Smooth muscle cell (in vitro differentiated cells): ENCODE results near the gene SLF1. TPM values are rescaled to one million over a fixed set of nuclear protein-coding genes. Genes with fewer than 3 reads are reported as not detected.
"Not testable (repeated sequence)": the region's sequence is repeated elsewhere in the genome, so short reads cannot be mapped to it uniquely, and the experiment has no call there.

ENCODE experiments used
- DNase-seq: peaks from one replicate; lab custom pipeline; 2025; ENCODE audit not compliant: unreplicated experiment; lab: John Stamatoyannopoulos, UW
- H2AFZ ChIP-seq: fragments of 200-600 bp; sonication (generic); 2 replicates; pipeline ENCODE4 v1.6.0; 2016; ENCODE audit warnings: antibody characterized with exemption, low read depth, mild to moderate bottlenecking
- H3F3A ChIP-seq: fragments of 200-600 bp; sonication (generic); 2 replicates; pipeline ENCODE4 v1.6.0; 2017; ENCODE audit warnings: antibody characterized with exemption, low read depth
- H3K27ac ChIP-seq: fragments of 200-600 bp; sonication (generic); 2 replicates; pipeline ENCODE4 v1.5.1; 2016; ENCODE audit warnings: low read depth, mild to moderate bottlenecking
- H3K27me3 ChIP-seq: fragments of 200-600 bp; sonication (generic); 2 replicates; pipeline ENCODE4 v1.6.1; 2016; ENCODE audit warnings: low read depth, mild to moderate bottlenecking
- H3K36me3 ChIP-seq: fragments of 200-600 bp; sonication (generic); 2 replicates; pipeline ENCODE4 v1.5.1; 2016; ENCODE audit warnings: low read depth
- H3K4me1 ChIP-seq: fragments of 200-600 bp; sonication (generic); 2 replicates; pipeline ENCODE4 v1.5.1; 2016; ENCODE audit warnings: low read depth
- H3K4me2 ChIP-seq: fragments of 200-600 bp; sonication (generic); 2 replicates; pipeline ENCODE4 v1.6.0; 2016; ENCODE audit warnings: mild to moderate bottlenecking
- H3K4me3 ChIP-seq: fragments of 200-600 bp; sonication (generic); 2 replicates; pipeline ENCODE4 v1.5.1; 2016; ENCODE audit warnings: mild to moderate bottlenecking
- H3K79me2 ChIP-seq: fragments of 200-600 bp; sonication (generic); 2 replicates; pipeline ENCODE4 v1.6.0; 2016; ENCODE audit warnings: low read depth, mild to moderate bottlenecking
- H3K9ac ChIP-seq: fragments of 200-600 bp; sonication (generic); 2 replicates; pipeline ENCODE4 v1.6.0; 2016; ENCODE audit warnings: low read depth
- H3K9me3 ChIP-seq: fragments of 200-600 bp; sonication (generic); replicated peaks from 2 replicates; pipeline ENCODE4 v1.5.1; 2016; ENCODE audit warnings: low read depth
- H4K20me1 ChIP-seq: fragments of 200-600 bp; sonication (generic); 2 replicates; pipeline ENCODE4 v1.6.0; 2016; ENCODE audit warnings: low read depth
- CTCF ChIP-seq: fragments of 200-600 bp; sonication (generic); IDR thresholded peaks from 2 replicates; pipeline ENCODE4 v1.5.1; 2017; ENCODE audit warnings: borderline replicate concordance, mild to moderate bottlenecking, antibody characterized with exemption; ENCODE audit not compliant: insufficient read depth, poor library complexity, severe bottlenecking
- WGBS: methylation state at CpG from one replicate; pipeline ENCODE4 v1.1.7; 2016; ENCODE audit warnings: low lambda C conversion rate; 5-methylcytosine and 5-hydroxymethylcytosine counted together
- polyA plus RNA-seq: library from polyadenylated mRNA; unstranded; fragments of >200 nt; fragmentation: Nextera tagmentation; extraction: Ambion mirVana; gene quantifications from 2 replicates; pipeline ENCODE4 v1.2.1, GENCODE V29; 2016
- total RNA-seq: library from RNA; depleted of rRNA; stranded (reverse); fragments of >200 nt; gene quantifications from 2 replicates; pipeline ENCODE4 v1.2.3, GENCODE V29; 2014

SLF1 gene
- total RNA-seq, result 9.6 and 10.8 TPM in 2 replicates
- polyA plus RNA-seq, result 5.3 and 6.3 TPM in 2 replicates

DNA sequence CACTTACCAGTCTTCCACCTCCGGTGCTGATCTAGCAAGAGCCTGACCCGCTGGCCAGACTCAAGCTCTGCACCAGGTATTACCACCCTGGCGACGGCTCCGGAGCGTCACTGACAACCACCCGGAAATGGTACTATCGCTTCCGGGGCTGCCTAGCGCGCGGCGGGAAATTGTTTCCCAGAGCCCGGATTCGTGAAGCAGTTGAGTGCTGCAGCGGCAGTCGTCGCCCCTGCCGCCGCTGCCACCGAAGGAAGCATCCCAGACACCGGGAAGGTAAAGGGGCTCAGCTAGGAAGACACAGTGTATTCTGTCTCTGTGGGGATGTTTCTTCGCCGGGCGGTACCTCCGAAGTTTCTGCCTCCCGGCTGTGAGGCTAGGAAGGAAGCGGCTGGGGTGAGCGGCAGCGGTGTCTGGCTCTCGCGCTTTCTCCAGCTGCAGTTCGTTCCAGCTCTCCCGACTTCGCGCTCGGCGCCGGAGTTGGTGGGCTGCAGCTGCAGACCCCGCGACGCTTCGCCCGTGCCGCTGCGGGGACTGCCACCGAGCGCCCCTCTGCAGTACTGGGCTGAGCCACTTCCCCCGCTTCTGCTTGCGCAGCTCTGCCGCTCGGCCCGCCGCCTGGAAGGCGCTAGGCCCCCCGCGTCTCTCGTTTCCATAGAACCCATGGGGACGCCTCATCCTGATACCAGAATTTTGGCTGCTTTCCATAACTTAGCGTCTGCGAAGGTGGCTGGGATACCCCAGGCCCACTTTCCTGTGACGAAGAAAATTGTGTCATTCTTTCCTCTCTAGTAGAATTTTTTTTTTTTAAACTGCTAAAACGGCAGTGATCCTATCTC lies at the start of gene SLF1, which contains the start of gene KIAA0825:
SLF1 (plus strand) TSS at position 177 of the 836 bp plus-strand sequence. CDS start 10,142 bp downstream, outside the sequence.
KIAA0825 (minus strand) TSS at position 112 of the 836 bp plus-strand sequence. CDS start 81,478 bp downstream, outside the sequence.
- peak; percentile 67 for DNase-seq
- no peak for TF ChIP-seq CTCF
- Histone ChIP-seq H3K79me2 (peaks cover 52% of the 10 kb centered on the region), H3K9ac (peak within 1 kb of the TSS; percentile 72), H3K27ac (peak within 1 kb of the TSS; percentile 27), H3K4me2 (peak within 1 kb of the TSS; percentile 91), H3K36me3 (no peaks in the 10 kb centered on the region), H3K27me3 (no peaks in the 10 kb centered on the region), H3K4me1 (peaks cover 18% of the 10 kb centered on the region), H3K4me3 (peak within 1 kb of the TSS; percentile 78), H4K20me1 (no peaks in the 10 kb centered on the region), H2AFZ (peak within 1 kb of the TSS; percentile 97), H3F3A (peaks cover 4% of the 10 kb centered on the region), H3K9me3 (no peaks in the 10 kb centered on the region)
- WGBS, result 1% methylated on average over 62 of the region's 63 CpGs

DNA sequence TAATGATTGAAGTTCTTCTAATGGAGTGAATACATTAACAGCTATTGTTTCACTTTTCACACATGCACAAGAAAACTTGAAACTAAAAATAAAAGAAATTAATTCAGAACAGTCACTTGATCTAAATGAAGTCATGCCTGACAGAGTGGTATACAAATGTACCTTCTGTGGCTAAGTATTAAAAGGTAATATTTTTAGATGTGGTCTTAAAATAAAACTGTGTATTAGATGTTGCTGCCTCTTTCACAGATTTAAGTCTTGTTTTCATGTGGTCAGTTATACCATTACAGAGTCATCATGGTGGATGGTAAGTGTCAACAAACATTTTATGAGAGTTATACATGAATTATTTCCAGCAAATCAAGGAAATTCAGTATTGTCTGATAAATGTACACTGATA lies 47.1 kb upstream of the SLF1 start:
- no peaks in the 10 kb centered on the region for H4K20me1 ChIP-seq
- H3K4me1 ChIP-seq, result no peaks in the 10 kb centered on the region
- no peaks in the 10 kb centered on the region for H3K36me3 ChIP-seq
- no peak for TF ChIP-seq CTCF
- H3K4me3 ChIP-seq, result no peak overlapping the region
- no peak overlapping the region for H2AFZ ChIP-seq
- H3K27me3 ChIP-seq, result no peaks in the 10 kb centered on the region
- H3K27ac ChIP-seq, result no peak overlapping the region
- H3K79me2 ChIP-seq, result no peaks in the 10 kb centered on the region
- H3K4me2 ChIP-seq, result no peak overlapping the region
- H3K9ac ChIP-seq, result no peak overlapping the region
- DNase-seq, result no peak
- H3F3A ChIP-seq, result no peaks in the 10 kb centered on the region
- no peaks in the 10 kb centered on the region for H3K9me3 ChIP-seq

DNA sequence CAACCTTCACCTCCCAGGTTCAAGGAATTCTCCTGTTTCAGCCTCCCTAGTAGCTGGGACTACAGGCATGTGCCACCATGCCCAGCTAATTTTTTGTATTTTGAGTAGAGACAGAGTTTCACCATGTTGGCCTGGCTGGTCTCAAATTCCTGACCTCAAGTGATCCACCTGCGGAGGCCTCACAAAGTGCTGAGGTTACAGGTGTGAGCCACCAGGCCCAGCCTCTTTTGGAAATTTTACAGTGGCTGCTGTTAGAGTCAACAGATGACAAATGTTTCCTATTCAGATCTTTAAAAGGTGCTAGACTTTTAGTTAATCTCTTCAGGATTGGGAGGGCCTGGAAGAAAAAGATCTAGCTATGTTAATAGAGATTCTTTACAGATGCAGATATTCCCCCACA lies 45.1 kb upstream of the SLF1 start:
- not testable (repeated sequence) for H4K20me1 ChIP-seq, H3K4me2 ChIP-seq, H3K36me3 ChIP-seq, H3F3A ChIP-seq, DNase-seq, H3K9ac ChIP-seq, H2AFZ ChIP-seq, H3K27me3 ChIP-seq, H3K27ac ChIP-seq, H3K79me2 ChIP-seq, H3K9me3 ChIP-seq, H3K4me3 ChIP-seq, H3K4me1 ChIP-seq
- 77% methylated on average over 1 of the region's 1 CpG for WGBS

DNA sequence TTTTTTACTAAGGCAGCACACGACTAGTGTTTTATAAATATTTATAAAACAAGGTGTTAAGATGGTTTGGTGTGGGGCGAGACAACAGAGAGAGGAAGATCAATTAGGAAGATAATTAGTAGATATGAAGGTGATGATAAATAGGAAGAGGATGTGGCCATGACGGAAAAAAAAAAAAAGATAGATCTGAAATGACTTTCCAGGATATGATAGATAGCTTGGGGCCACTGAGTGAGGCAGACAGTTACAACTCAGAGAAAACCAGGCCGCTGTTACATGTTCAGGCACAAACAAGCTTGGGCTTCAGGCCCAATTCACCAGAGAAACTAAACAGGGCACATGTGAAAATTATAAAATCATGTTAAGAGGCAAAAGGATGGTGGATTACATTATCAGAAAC lies 43.3 kb upstream of the SLF1 start:
- Histone ChIP-seq H3K27ac (no peak overlapping the region), H3K27me3 (no peaks in the 10 kb centered on the region), H3K4me1 (no peaks in the 10 kb centered on the region), H4K20me1 (no peaks in the 10 kb centered on the region), H3K4me2 (no peak overlapping the region), H3K9ac (no peak overlapping the region), H3K4me3 (no peak overlapping the region), H3K36me3 (no peaks in the 10 kb centered on the region), H3K79me2 (no peaks in the 10 kb centered on the region), H2AFZ (no peak overlapping the region), H3F3A (no peaks in the 10 kb centered on the region), H3K9me3 (no peaks in the 10 kb centered on the region)
- WGBS, result 86% methylated on average over 4 of the region's 4 CpGs
- TF ChIP-seq CTCF, result no peak
- DNase-seq, result no peak
